Suppressor macrophage (primary cell): ENCODE results near the gene SS18L1.

ENCODE experiments used
- DNase-seq, 4 experiments: peaks; one replicate each; pipeline ENCODE4 v3.0.0-alpha.2; 2020 to 2022

SS18L1 gene

DNA sequence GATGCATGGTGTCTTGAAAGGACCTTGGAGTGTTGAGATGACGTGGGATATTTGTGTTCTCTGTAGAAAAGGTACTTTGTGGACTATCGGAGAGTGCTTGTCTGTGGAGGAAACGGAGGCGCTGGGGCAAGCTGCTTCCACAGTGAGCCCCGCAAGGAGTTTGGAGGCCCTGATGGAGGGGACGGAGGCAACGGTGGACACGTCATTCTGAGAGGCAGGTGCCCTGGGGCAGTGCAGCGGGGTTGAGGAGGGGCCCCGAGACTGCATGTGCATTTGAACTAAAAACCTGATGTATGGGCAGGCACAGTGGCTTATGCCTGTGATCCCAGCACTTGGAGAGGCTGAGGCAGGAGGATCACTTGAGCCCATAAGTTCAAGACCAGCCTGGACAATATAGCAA, 52.2 kb downstream of the SS18L1 start:
- DNase-seq = no peak

- DNase-seq = no peak
Measured at GRCh38 chr20:62196286-62196685, 52.7 kb downstream of the SS18L1 start.

DNA sequence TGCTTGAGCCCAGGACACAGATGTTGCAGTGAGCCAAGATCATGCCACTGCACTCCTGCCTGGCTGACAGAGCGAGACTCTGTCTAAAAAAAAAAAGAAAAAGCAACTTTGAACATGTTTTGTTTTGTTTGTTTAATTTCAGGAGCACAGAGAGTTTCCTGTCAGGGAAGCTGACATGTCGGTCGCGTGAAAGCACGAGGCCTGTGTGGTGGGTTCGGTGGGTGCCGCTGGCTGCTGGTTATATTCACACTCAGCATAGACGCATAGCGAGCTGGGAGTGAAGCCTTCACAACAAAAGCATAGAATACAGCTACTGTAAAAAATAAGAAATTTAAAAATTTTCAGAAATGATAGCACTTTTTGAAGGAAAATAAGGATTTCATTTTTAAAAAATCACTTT, 53.7 kb downstream of the SS18L1 start:
- no peak for DNase-seq

- DNase-seq = no peak
Measured at GRCh38 chr20:62197801-62198200, 54.2 kb downstream of the SS18L1 start.

DNA sequence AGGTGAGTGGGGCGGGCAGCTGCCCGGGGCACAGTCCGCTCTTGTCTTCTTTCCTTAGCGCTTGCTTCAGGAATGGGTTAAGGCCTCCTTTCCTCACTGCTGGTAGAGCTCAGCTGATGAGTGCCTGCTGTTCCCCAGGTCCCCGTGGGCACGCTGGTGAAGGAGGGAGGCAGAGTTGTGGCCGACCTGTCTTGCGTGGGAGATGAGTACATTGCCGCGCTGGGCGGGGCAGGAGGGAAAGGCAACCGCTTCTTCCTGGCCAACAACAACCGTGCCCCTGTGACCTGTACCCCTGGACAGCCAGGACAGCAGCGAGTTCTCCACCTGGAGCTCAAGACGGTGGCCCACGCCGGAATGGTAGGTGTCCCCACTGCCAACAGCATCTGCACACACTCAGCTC, 54.9 kb downstream of the SS18L1 start:
- no peak for DNase-seq

GRCh38 chr20:62198931-62199330, 55.4 kb downstream of the SS18L1 start:
- no peak for DNase-seq

GRCh38 chr20:62200491-62201172, 57.1 kb downstream of the SS18L1 start:
- no peak for DNase-seq

- no peak for DNase-seq
Measured at GRCh38 chr20:62201173-62202082, 57.9 kb downstream of the SS18L1 start.

- no peak for DNase-seq
Measured at GRCh38 chr20:62202083-62202395, 58.5 kb downstream of the SS18L1 start.

DNA sequence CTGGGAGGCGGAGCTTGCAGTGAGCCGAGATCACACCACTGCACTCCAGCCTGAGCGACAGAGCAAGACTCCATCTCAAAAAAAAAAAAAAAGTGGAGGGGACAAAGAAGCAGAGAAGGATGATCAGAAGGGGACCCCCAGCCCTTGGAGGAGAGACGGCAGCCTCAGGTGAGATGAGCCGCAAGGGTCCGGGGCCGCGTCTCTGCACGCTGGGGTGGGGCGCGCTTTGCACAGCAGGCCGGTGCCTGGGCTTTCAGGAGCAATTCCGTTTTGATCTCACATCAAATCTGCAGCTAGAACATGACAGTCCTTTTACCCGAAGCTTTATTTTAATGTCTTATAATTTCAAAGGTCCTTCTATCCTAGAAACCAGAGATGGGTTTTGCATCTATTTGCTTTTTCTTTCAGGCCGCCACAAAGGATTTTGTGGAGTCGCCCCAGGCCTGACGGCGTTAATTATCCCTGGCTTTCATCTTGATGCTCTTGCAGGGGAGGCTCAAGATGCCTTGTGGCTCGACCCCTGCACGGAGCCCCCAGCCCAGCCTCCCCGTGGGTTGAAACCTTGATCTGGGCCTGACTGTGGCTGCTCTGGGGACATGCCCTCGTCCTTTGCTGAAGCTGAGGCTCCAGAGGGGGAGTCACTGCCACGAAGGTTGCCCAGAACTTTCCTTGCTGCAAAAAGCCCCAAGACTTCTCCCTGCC, 59.3 kb downstream of the SS18L1 start:
- no peak for DNase-seq

DNA sequence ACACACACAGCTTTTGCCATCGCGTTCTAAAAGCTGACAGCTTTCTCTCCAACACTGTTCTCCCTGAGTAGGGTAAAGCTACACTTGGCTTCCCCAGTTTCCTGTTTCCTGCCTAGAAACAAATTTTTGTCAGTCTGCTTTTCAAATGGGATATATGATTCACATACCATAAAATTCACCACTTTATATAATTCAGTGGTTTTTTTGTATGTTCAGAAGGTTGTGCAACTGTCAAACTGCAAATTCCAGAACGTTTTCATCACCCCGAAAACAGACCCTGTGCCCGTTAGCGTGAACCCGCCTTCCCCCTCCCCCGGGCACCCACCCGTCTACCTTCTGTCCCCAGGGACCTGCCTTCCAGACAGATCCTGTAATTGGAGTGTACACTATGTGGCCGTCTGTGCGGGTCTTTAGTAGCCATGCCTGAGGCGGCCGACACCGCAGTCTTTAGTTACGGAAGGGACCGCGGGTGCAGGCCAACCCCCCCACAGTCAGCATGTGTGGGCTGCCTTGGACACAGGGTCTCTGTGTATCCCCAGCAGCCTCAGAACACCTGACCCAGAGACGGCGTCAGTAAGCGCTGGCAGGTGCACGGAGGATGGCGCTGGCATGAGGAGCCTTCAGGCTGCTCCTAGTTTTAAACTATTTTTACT, 59.9 kb downstream of the SS18L1 start:
- DNase-seq = no peak

DNA sequence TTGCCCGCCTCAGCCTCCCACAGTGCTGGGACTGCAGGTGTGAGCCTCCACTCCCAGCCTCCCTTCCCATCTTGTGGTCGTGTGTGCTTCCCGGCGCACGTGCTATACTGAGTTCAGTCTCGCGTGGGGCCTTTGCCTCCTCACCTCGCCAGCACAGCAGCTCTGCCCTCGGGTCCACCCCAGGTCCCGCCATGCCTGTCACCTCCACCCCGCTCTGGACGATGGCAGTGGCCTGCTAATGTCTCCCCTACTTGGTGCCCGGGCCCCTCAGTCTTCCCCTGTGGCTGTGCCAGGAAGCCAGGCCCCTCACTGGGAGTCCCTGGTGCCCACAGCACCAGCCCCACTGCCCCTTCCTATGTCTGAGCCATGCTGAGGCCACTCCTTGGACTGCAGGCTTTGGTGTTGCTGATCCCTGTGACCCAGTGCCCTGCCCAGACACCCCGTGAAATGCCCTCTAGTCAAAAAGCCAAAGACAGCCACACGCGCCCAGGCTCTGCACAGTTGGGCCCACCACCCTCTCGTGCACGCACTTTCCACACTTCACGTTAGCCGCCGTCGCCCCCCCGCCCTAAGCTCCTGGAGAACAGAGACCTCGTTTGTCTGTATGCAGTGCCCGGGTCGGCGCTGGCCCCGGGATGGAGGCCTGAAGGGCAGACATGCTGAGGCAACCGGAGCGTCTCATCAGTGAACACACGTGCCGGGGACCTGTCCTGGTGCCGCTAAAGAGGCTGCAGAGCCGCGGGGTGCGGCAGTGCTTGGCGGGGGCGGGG, 62.2 kb downstream of the SS18L1 start:
- no peak for DNase-seq

- no peak for DNase-seq
Measured at GRCh38 chr20:62206388-62206775, 62.8 kb downstream of the SS18L1 start.

DNA sequence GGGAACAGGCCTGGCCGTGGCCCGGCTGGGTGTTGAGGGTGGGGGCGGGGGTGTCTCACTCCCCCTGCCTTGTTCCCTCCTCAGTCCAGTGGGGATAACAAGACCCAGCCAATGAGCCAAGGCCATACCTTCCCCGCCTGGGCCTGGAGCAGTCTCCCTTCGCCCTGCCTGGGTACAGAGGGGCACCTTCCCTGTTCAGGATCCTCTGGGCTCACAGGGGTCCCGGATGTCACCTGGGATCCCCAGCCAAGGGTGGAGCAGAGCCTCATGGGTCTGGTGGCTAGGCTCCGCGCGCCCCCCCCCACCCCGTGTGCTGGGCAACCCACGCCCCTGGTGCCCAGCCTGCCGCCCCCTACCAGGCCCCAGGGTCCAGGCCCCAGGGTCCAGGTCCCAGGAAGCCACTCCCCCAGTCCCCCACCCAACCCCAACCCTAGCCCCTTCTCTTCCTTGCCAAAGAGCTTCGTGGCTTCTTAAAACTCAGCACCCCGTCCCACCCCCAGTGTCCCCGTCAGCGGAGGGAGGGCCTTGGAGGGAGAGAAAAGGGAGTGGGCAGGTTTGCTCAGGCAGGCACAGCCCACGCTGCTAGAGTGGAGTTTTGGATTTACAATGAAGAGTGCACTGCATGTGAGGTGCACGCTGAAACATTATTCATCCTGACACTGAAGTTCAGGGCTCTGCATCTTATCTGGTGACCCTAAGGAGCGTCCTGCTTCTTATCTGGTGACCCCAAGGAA, 64.7 kb downstream of the SS18L1 start:
- DNase-seq = no peak

DNA sequence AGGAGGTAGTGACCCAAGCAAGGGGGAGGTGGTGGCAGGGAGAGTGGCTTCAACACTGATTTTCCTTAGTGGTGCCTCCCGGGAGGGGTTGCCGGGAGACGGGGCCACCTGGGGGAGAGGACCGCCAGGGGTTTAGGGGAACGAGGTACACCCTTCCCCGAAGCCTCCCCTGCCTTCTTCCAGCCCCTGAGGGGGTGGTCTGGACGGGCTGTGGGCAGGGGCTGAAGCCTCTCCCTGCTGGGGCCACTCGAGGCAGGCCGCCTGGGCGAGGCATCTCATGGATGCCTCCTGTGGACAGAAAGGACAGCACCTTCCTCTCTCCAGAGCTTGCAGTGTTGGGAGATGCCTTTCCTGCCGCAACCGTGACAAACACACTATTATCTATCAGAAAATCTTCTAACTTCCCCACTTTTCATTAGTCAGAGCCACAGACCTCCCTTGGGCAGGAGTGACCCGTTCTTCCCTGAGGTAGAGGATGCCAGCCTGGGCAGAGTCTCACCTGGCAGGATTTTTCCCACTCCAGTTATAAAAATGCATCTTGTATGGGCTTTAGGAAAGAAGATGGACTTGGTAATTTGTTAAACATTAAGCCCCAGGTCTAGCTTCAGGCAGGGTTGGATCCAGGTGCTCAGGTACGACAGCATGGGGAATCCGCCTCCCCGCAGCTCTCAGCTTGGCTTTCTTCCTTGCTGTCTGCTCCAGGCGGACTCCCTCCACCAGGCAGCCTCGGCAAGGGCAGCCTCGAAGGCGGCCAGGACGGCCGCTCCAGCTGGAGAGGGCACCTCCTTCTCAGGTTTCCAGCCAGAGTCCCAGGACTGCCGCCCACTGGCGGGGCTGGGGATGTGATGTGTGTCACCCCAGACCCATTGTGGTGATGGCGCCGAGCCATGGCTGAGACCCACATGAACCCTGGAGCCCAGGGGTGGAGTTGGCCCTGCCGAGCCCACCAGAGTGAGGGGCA, 65.5 kb downstream of the SS18L1 start:
- no peak for DNase-seq

- DNase-seq = no peak
Measured at GRCh38 chr20:62209850-62210495, 66.4 kb downstream of the SS18L1 start.

- DNase-seq = no peak
Measured at GRCh38 chr20:62210496-62210855, 66.9 kb downstream of the SS18L1 start.

GRCh38 chr20:62211216-62211615, 67.6 kb downstream of the SS18L1 start:
- no peak for DNase-seq

DNA sequence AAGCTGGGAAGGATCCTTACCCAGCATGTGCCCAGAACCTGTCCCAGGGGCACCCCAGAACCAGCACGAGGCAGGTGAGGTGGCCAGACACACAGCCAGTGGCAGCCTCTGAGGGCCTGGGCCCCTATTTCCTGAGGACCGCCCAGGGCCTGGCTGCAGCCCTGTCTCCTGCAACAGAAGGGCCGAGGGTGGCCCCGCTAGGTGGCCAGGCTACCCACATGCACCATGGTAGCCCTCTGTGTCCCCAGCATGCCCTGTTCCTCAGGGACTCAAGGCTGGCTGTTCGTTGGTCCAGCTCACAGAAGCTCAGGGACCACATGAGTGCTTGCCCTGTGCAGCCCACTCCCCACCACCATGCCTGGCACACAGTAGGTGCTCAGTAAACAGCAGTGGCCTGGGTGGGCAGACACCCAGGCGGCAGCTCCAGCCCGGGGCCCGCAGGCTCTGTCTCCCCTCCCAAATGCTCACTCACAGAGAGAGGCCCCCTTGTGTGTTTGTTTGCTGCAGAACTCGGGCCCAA, 68.3 kb downstream of the SS18L1 start:
- no peak for DNase-seq

GRCh38 chr20:62212299-62212698, 68.7 kb downstream of the SS18L1 start:
- no peak for DNase-seq
